Esophagus muscularis mucosa (tissue), 3 donors: Measurements from ENCODE around the gene RAF1.

Experiments used
- EP300 ChIP-seq: sonication (generic); formaldehyde crosslinking; IDR thresholded peaks from one replicate; pipeline ENCODE4 v1.6.1; 2017; ENCODE audit warnings: antibody characterized with exemption
- TF ChIP-seq, protein P1 (sequence below), 3 experiments: fragments of 200-600 bp in 2 of 3; fragments of 450-650 bp in 1 of 3; sonication (generic) in 2 of 3; IDR thresholded peaks; one replicate each; pipeline ENCODE4 v1.5.1; 2017 to 2019; ENCODE audit warnings: antibody characterized with exemption in 3 of 3, mild to moderate bottlenecking in 2 of 3, moderate library complexity in 1 of 3

GRCh38 chr3:12681089-12681942 lies 17.4 kb upstream of the RAF1 start:
- TF ChIP-seq EP300: no peak
- TF ChIP-seq, protein P1, sequence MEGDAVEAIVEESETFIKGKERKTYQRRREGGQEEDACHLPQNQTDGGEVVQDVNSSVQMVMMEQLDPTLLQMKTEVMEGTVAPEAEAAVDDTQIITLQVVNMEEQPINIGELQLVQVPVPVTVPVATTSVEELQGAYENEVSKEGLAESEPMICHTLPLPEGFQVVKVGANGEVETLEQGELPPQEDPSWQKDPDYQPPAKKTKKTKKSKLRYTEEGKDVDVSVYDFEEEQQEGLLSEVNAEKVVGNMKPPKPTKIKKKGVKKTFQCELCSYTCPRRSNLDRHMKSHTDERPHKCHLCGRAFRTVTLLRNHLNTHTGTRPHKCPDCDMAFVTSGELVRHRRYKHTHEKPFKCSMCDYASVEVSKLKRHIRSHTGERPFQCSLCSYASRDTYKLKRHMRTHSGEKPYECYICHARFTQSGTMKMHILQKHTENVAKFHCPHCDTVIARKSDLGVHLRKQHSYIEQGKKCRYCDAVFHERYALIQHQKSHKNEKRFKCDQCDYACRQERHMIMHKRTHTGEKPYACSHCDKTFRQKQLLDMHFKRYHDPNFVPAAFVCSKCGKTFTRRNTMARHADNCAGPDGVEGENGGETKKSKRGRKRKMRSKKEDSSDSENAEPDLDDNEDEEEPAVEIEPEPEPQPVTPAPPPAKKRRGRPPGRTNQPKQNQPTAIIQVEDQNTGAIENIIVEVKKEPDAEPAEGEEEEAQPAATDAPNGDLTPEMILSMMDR (IDR thresholded peaks at IDR 0.05): no peak
